ENCODE results near the gene CEBPA. TPM values are rescaled to one million over a fixed set of nuclear protein-coding genes. Genes with fewer than 3 reads are reported as not detected.
"Not testable (repeated sequence)": the region's sequence is repeated elsewhere in the genome, so short reads cannot be mapped to it uniquely, and the experiment has no call there.

The CEBPA gene
- total and polyA plus RNA-seq, 8 donors: 4.4 to 18.7 (median 8.2) TPM

GRCh38 chr19:33295621-33296487 is 6.5 kb downstream of the CEBPA start:
- H3K9me3 ChIP-seq: no peaks in the 10 kb centered on the region
- intact Hi-C loops (cut with DNase I): no loop called here
- FAIRE-seq: no peak

GRCh38 chr19:33295046-33295445 is 7.3 kb downstream of the CEBPA start:
- H3K4me1 ChIP-seq: peaks cover 0 to 18% (median 7%) of the 10 kb centered on the region in 3 donors
- ATAC-seq; H3K36me3 ChIP-seq; H3K4me3 ChIP-seq; H3K9me3 ChIP-seq; FAIRE-seq; H3K27ac ChIP-seq; intact Hi-C loops (cut with DNase I); H3K27me3 ChIP-seq: not testable (repeated sequence)
- DNase-seq: peak in 1 of 6 donors; percentile 11
- 94 to 96% methylated on average over 7 of the region's 7 CpGs for WGBS, 2 donors

More at GRCh38 chr19:33295621-33296487, 6.5 kb downstream of the CEBPA start:
- H3K27me3 ChIP-seq: no peaks in the 10 kb centered on the region
- no peaks in the 10 kb centered on the region for H3K36me3 ChIP-seq
- DNase-seq: peak in 1 of 6 donors; percentile 36
- no peak overlapping the region for H3K4me3 ChIP-seq
- TF ChIP-seq CTCF (IDR thresholded peaks at IDR 0.05): no peak
- WGBS, 2 donors: 82 to 84% methylated on average over 12 of the region's 12 CpGs
- no peak for ATAC-seq
- H3K4me1 ChIP-seq: peaks cover 0 to 23% (median 7%) of the 10 kb centered on the region in 3 donors
- H3K27ac ChIP-seq: no peak overlapping the region

GRCh38 chr19:33294058-33294798 is 8.1 kb downstream of the CEBPA start:
- DNase-seq: no peak
- 56 to 62% methylated on average over 13 of the region's 13 CpGs for WGBS, 2 donors

GRCh38 chr19:33293255-33294057 is 8.9 kb downstream of the CEBPA start:
- H3K4me3 ChIP-seq: no peak overlapping the region
- no peak for FAIRE-seq
- intact Hi-C loops (cut with DNase I): no loop called here
- WGBS, 2 donors: 23 to 24% methylated on average over 22 of the region's 22 CpGs
- H3K36me3 ChIP-seq: no peaks in the 10 kb centered on the region
- peak; percentile 86 to 88 (median 87) for ATAC-seq
- peaks cover 0 to 14% (median 7%) of the 10 kb centered on the region in 3 donors for H3K4me1 ChIP-seq
- DNase-seq: peak in 2 of 6 donors; percentile 38 to 56
- H3K27me3 ChIP-seq: no peaks in the 10 kb centered on the region
- H3K27ac ChIP-seq: peak overlapping the region in 2 of 4 donors; percentile 50 to 59
- no peaks in the 10 kb centered on the region for H3K9me3 ChIP-seq
- no peak for TF ChIP-seq CTCF (IDR thresholded peaks at IDR 0.05)

More at GRCh38 chr19:33294058-33294798, 8.1 kb downstream of the CEBPA start:
- no peak for TF ChIP-seq CTCF (IDR thresholded peaks at IDR 0.05)
- ATAC-seq (peak in 1 of 4 donors; percentile 14), FAIRE-seq (no peak)
- Histone ChIP-seq H3K27ac (peak overlapping the region in 1 of 4 donors; percentile 33), H3K36me3 (no peaks in the 10 kb centered on the region), H3K4me3 (no peak overlapping the region), H3K27me3 (no peaks in the 10 kb centered on the region), H3K9me3 (no peaks in the 10 kb centered on the region), H3K4me1 (peaks cover 0 to 14% (median 7%) of the 10 kb centered on the region in 3 donors)
- intact Hi-C loops (cut with DNase I): no loop called here
